Caco-2 (cell line): ENCODE results near the gene FIP1L1. TPM values are rescaled to one million over a fixed set of nuclear protein-coding genes. Genes with fewer than 3 reads are reported as not detected.

ENCODE experiments used
- BruUV-seq: library from RNA; stranded (reverse); fragments of 400-500 nt; replicated peaks from 2 replicates; lab custom pipeline; 2021; lab: Mats Ljungman, UMichigan
- CTCF ChIA-PET: fragments of 300-600 bp; sonication (Branson Sonifier 250); formaldehyde crosslinking; loops from one replicate; lab custom pipeline; 2022; ENCODE audit warnings: antibody characterized with exemption; lab: Charles Lee
- POLR2A ChIA-PET: fragments of 300-600 bp; sonication (Branson Sonifier 250); formaldehyde crosslinking; loops from one replicate; lab custom pipeline; 2022; ENCODE audit warnings: antibody characterized with exemption; lab: Charles Lee
- DNase-seq, 2 experiments: peaks; one replicate each; pipeline versions ENCODE4 v3.0.0 to v3.0.0-alpha.2; 2020 to 2022
- H3K27me3 ChIP-seq: replicated peaks from 2 replicates; pipeline ENCODE4 v1.6.0; 2011; ENCODE audit warnings: low read length; ENCODE audit not compliant: control insufficient read depth, insufficient read depth
- H3K36me3 ChIP-seq: 2 replicates; pipeline ENCODE4 v1.5.1; 2011; ENCODE audit warnings: low read length; ENCODE audit not compliant: control insufficient read depth, insufficient read depth
- H3K4me1 ChIP-seq: fragments of 250-450 bp; sonication (Bioruptor Pico); 2 replicates; pipeline ENCODE4 v1.5.1; 2020; ENCODE audit warnings: mild to moderate bottlenecking
- H3K4me3 ChIP-seq: 2 replicates; pipeline ENCODE4 v1.5.1; 2011; ENCODE audit warnings: low read depth, mild to moderate bottlenecking, control low read depth, low read length
- H3K9me3 ChIP-seq: fragments of 250-450 bp; sonication (Bioruptor Pico); 2 replicates; pipeline ENCODE4 v1.5.1; 2020; ENCODE audit warnings: mild to moderate bottlenecking, moderate library complexity
- H3K27ac Mint-ChIP-seq: one replicate; pipeline ENCODE4 v1.8.0; 2022; ENCODE audit warnings: mixed read lengths; ENCODE audit not compliant: unreplicated experiment
- H3K27me3 Mint-ChIP-seq: one replicate; pipeline ENCODE4 v1.8.0; 2022; ENCODE audit warnings: mixed read lengths; ENCODE audit not compliant: insufficient read depth, unreplicated experiment
- H3K36me3 Mint-ChIP-seq: one replicate; pipeline ENCODE4 v1.8.0; 2022; ENCODE audit warnings: mild to moderate bottlenecking, mixed read lengths; ENCODE audit not compliant: insufficient read depth, unreplicated experiment
- H3K4me1 Mint-ChIP-seq: one replicate; pipeline ENCODE4 v1.8.0; 2022; ENCODE audit warnings: low read depth, mixed read lengths; ENCODE audit not compliant: unreplicated experiment
- H3K4me3 Mint-ChIP-seq: one replicate; pipeline ENCODE4 v1.8.0; 2022; ENCODE audit warnings: mild to moderate bottlenecking, moderate library complexity, mixed read lengths; ENCODE audit not compliant: unreplicated experiment
- H3K9me3 Mint-ChIP-seq: one replicate; pipeline ENCODE4 v1.8.0; 2022; ENCODE audit warnings: mixed read lengths; ENCODE audit not compliant: unreplicated experiment
- intact Hi-C: fragments of 100-400 bp; cut with micrococcal nuclease; formaldehyde crosslinking; loops from one replicate; pipeline ENCODE4 v1.10.0; 2022; ENCODE audit not compliant: unreplicated experiment
- total RNA-seq: library from RNA; stranded (reverse); gene quantifications from 2 replicates; pipeline ENCODE4 v1.2.3, GENCODE V29; 2022
- TF ChIP-seq, protein P1 (sequence below), 2 experiments: fragments of 200-600 bp in 1 of 2; IDR thresholded peaks; 1 replicate in 1 of 2; 2 replicates in 1 of 2; pipeline versions ENCODE4 v1.5.1 to v1.8.0; 2011 to 2022; ENCODE audit warnings: antibody characterized with exemption in 1 of 2, control low read depth in 1 of 2, inconsistent platforms in 1 of 2, low read depth in 1 of 2, low read length in 1 of 2, mild to moderate bottlenecking in 1 of 2, moderate library complexity in 1 of 2; ENCODE audit not compliant: insufficient read depth in 1 of 2, severe bottlenecking in 1 of 2, unreplicated experiment in 1 of 2

The FIP1L1 gene
- total RNA-seq, 1 experiment from 2014 or later = 62.5 TPM

DNA sequence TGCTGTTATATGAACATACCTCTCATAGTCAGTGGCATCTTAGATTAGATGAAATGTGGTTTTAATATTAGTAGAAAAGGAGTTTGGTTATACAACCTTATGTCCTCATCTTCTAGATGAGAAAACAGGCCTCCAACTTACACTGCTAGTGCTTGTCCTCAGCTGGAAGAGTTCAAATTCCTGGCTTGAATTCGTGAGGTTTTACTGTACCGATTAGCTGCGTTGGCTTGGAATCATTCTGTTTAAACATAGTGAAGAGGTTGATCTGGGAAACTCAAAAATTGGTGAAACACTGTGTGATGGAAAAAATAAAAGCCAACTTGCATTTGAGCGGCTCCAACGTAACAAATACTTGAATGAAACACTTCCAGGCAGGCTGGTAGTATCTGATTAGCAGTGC lies 132.9 kb downstream of the FIP1L1 start:
- Histone ChIP-seq H3K9me3 (no peaks in the 10 kb centered on the region), H3K4me1 (peaks cover 7% of the 10 kb centered on the region; the same call in 1 of the 2 replicates), H3K36me3 (no peaks in the 10 kb centered on the region), H3K4me3 (no peak overlapping the region), H3K27me3 (no peaks in the 10 kb centered on the region)
- Mint-ChIP-seq H3K4me3 (no peak overlapping the region), H3K9me3 (no peaks in the 10 kb centered on the region), H3K27ac (no peak overlapping the region), H3K27me3 (no peaks in the 10 kb centered on the region), H3K4me1 (peaks cover 5% of the 10 kb centered on the region), H3K36me3 (no peaks in the 10 kb centered on the region)
- no peak for DNase-seq
- BruUV-seq = no TSS peak
- intact Hi-C loops = no loop called here
- ChIA-PET POLR2A (no interaction called here), CTCF (no interaction called here)
- TF ChIP-seq, protein P1, sequence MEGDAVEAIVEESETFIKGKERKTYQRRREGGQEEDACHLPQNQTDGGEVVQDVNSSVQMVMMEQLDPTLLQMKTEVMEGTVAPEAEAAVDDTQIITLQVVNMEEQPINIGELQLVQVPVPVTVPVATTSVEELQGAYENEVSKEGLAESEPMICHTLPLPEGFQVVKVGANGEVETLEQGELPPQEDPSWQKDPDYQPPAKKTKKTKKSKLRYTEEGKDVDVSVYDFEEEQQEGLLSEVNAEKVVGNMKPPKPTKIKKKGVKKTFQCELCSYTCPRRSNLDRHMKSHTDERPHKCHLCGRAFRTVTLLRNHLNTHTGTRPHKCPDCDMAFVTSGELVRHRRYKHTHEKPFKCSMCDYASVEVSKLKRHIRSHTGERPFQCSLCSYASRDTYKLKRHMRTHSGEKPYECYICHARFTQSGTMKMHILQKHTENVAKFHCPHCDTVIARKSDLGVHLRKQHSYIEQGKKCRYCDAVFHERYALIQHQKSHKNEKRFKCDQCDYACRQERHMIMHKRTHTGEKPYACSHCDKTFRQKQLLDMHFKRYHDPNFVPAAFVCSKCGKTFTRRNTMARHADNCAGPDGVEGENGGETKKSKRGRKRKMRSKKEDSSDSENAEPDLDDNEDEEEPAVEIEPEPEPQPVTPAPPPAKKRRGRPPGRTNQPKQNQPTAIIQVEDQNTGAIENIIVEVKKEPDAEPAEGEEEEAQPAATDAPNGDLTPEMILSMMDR (IDR thresholded peaks at IDR 0.05; ENCODE audit: insufficient read depth in 1 of 2, low read depth in 1 of 2, low read length in 1 of 2, severe bottlenecking in 1 of 2, unreplicated experiment in 1 of 2) = no peak

Other genes with a start within 250 kb of the FIP1L1 start
- 12.2 and 14.4 TPM in 2 replicates for gene SCFD2, start 11.6 kb upstream of the FIP1L1 start, total RNA-seq
- gene LNX1, start 213.8 kb downstream of the FIP1L1 start, total RNA-seq = 9.3 and 12.4 TPM in 2 replicates